Measurements from ENCODE around the gene CRLF3. TPM values are rescaled to one million over a fixed set of nuclear protein-coding genes. Genes with fewer than 3 reads are reported as not detected.
"Not testable (repeated sequence)": the region's sequence is repeated elsewhere in the genome, so short reads cannot be mapped to it uniquely, and the experiment has no call there.

CRLF3 gene
- total RNA-seq, 1 donor from 2014 or later: 14.1 TPM

GRCh38 chr17:30735206-30735605 is 89.3 kb downstream of the CRLF3 start:
- Mint-ChIP-seq H3K4me1 (peaks cover 23% of the 10 kb centered on the region), H3K4me3 (peak overlapping the region; percentile 84)
- H3K27ac Mint-ChIP-seq (ENCODE audit: unreplicated experiment); H3K9me3 Mint-ChIP-seq; DNase-seq (ENCODE audit: low read depth, low spot score); H3K36me3 Mint-ChIP-seq (ENCODE audit: low read depth); H3K27me3 Mint-ChIP-seq (ENCODE audit: low read depth): not testable (repeated sequence)

GRCh38 chr17:30734153-30734552 is 90.3 kb downstream of the CRLF3 start:
- H3K36me3 Mint-ChIP-seq (ENCODE audit: low read depth); H3K27ac Mint-ChIP-seq (ENCODE audit: unreplicated experiment); DNase-seq (ENCODE audit: low read depth, low spot score); H3K9me3 Mint-ChIP-seq; H3K27me3 Mint-ChIP-seq (ENCODE audit: low read depth): not testable (repeated sequence)
- Mint-ChIP-seq H3K4me1 (peaks cover 28% of the 10 kb centered on the region), H3K4me3 (peak overlapping the region; percentile 70)

Other genes starting within 250 kb of the CRLF3 start
- 24.0 and 26.3 TPM in 2 replicates for gene ATAD5, start 7.3 kb upstream of the CRLF3 start, total RNA-seq
- 10.8 and 15.0 TPM in 2 replicates for gene TEFM, start 81.5 kb upstream of the CRLF3 start, total RNA-seq
- 1.7 and 2.2 TPM in 2 replicates for gene ADAP2, start 97.3 kb upstream of the CRLF3 start, total RNA-seq
- gene RNF135, start 146.3 kb upstream of the CRLF3 start, total RNA-seq: 5.9 and 6.4 TPM in 2 replicates

All from neural crest cell (in vitro differentiated cells).